SK-N-MC (cell line): ENCODE data around the gene PLEKHG4B.

Experiments used
- EZH2 ChIP-seq: fragments of 200-600 bp; sonication (generic); IDR thresholded peaks from one replicate; pipeline ENCODE4 v1.6.1; 2017; ENCODE audit warnings: antibody characterized with exemption
- POLR2AphosphoS5 ChIP-seq: IDR thresholded peaks from 2 replicates; pipeline ENCODE4 v1.6.1; 2012; ENCODE audit warnings: mild to moderate bottlenecking, low read depth, low read length, borderline replicate concordance

- no peak for TF ChIP-seq EZH2
- no peak for TF ChIP-seq POLR2AphosphoS5
These were observed 93.4 kb downstream of the PLEKHG4B start for GRCh38 chr5:185095-186070.
